Natural killer cell treated with Interleukin-12 subunit alpha and Interleukin-12 subunit beta and Interleukin-15 and Interleukin-18, amount 100 ng/mL, for 72 hours (primary cell): ENCODE measurements around the gene UBL4A. TPM values are rescaled to one million over a fixed set of nuclear protein-coding genes. Genes with fewer than 3 reads are reported as not detected.

Source experiments
- ATAC-seq, 2 donors: fragments of 150-1000 bp; cut with Tn5 transposase in 1 of 2; sonication (Bioruptor Pico), chemical (Tn5 transposase) in 1 of 2; 2 replicates each; pipeline ENCODE4 v1.10.0; 2021
- DNase-seq: peaks from one replicate; pipeline ENCODE4 v3.0.0; 2022; ENCODE audit warnings: low spot score
- H3K27ac Mint-ChIP-seq, 2 donors: 1 replicate in 1 of 2; 2 replicates in 1 of 2; pipeline ENCODE4 v1.8.0; 2022; ENCODE audit warnings: mixed read lengths in 2 of 2, mild to moderate bottlenecking in 1 of 2, moderate library complexity in 1 of 2
- H3K27me3 Mint-ChIP-seq, 2 donors: 1 replicate in 1 of 2; 2 replicates in 1 of 2; pipeline ENCODE4 v1.8.0; 2022; ENCODE audit warnings: mixed read lengths in 2 of 2
- H3K36me3 Mint-ChIP-seq: one replicate; pipeline ENCODE4 v1.8.0; 2022; ENCODE audit warnings: mixed read lengths
- H3K4me1 Mint-ChIP-seq, 2 donors: 1 replicate in 1 of 2; 2 replicates in 1 of 2; pipeline ENCODE4 v1.8.0; 2022; ENCODE audit warnings: low read depth in 2 of 2, mixed read lengths in 2 of 2, mild to moderate bottlenecking in 1 of 2
- H3K4me3 Mint-ChIP-seq: one replicate; pipeline ENCODE4 v1.8.0; 2022; ENCODE audit warnings: mixed read lengths
- H3K9me3 Mint-ChIP-seq: 2 replicates; pipeline ENCODE4 v1.8.0; 2022; ENCODE audit warnings: mixed read lengths
- total RNA-seq, 2 donors: library from RNA; stranded (reverse); gene quantifications; one replicate each; pipeline ENCODE4 v1.2.3, GENCODE V29; 2022

UBL4A gene
- total RNA-seq, 2 donors from 2014 or later, result 39.6 to 65.6 TPM

- H3K4me3 Mint-ChIP-seq, result no peak overlapping the region
- ATAC-seq, result no peak
- H3K4me1 Mint-ChIP-seq, result peaks cover 4 to 12% of the 10 kb centered on the region in 2 donors
- H3K27me3 Mint-ChIP-seq, result peaks cover 0 to 3% of the 10 kb centered on the region in 2 donors
- no peak for DNase-seq
- H3K27ac Mint-ChIP-seq, result no peak overlapping the region
- H3K9me3 Mint-ChIP-seq, result no peaks in the 10 kb centered on the region
- no peaks in the 10 kb centered on the region for H3K36me3 Mint-ChIP-seq
Measured at GRCh38 chrX:154483325-154483724, 3.1 kb downstream of the UBL4A start.

- DNase-seq, result no peak
- no peak overlapping the region for H3K4me3 Mint-ChIP-seq
- H3K27me3 Mint-ChIP-seq, result peaks cover 0 to 3% of the 10 kb centered on the region in 2 donors
- H3K36me3 Mint-ChIP-seq, result no peaks in the 10 kb centered on the region
- no peak overlapping the region for H3K27ac Mint-ChIP-seq
- no peak for ATAC-seq
- H3K4me1 Mint-ChIP-seq, result peaks cover 4 to 7% of the 10 kb centered on the region in 2 donors
- H3K9me3 Mint-ChIP-seq, result no peaks in the 10 kb centered on the region
Measured at GRCh38 chrX:154482786-154483185, 3.6 kb downstream of the UBL4A start.

GRCh38 chrX:154481911-154482601 is 4.4 kb downstream of the UBL4A start:
- H3K4me1 Mint-ChIP-seq, result peaks cover 4 to 6% of the 10 kb centered on the region in 2 donors

GRCh38 chrX:154481195-154481594 is 5.2 kb downstream of the UBL4A start:
- no peak overlapping the region for H3K4me3 Mint-ChIP-seq
- DNase-seq (no peak), ATAC-seq (no peak)
- H3K27me3 Mint-ChIP-seq, result peaks cover 0 to 3% of the 10 kb centered on the region in 2 donors
- H3K9me3 Mint-ChIP-seq, result no peaks in the 10 kb centered on the region
- no peaks in the 10 kb centered on the region for H3K36me3 Mint-ChIP-seq
- no peak overlapping the region for H3K27ac Mint-ChIP-seq
- H3K4me1 Mint-ChIP-seq, result peaks cover 4 to 6% of the 10 kb centered on the region in 2 donors

More at GRCh38 chrX:154481911-154482601, 4.4 kb downstream of the UBL4A start:
- Mint-ChIP-seq H3K9me3 (no peaks in the 10 kb centered on the region), H3K36me3 (no peaks in the 10 kb centered on the region), H3K27ac (no peak overlapping the region), H3K27me3 (peaks cover 0 to 3% of the 10 kb centered on the region in 2 donors), H3K4me3 (no peak overlapping the region)
- no peak for ATAC-seq
- DNase-seq, result no peak

GRCh38 chrX:154478728-154479622 is 7.4 kb downstream of the UBL4A start, which contains the start of gene LAGE3:
TSS of gene LAGE3 (minus strand) at chrX:154479281. CDS start at chrX:154478915, 366 bp downstream.
- Mint-ChIP-seq H3K27me3 (peaks cover 0 to 3% of the 10 kb centered on the region in 2 donors), H3K4me3 (peak within 1 kb of the TSS; percentile 80), H3K36me3 (no peaks in the 10 kb centered on the region), H3K27ac (peak within 1 kb of the TSS; percentile 87 to 94), H3K4me1 (peaks cover 4 to 6% of the 10 kb centered on the region in 2 donors), H3K9me3 (no peaks in the 10 kb centered on the region)
- DNase-seq, result peak; percentile 93
- ATAC-seq, result peak; percentile 93 to 94

GRCh38 chrX:154477891-154478477 is 8.4 kb downstream of the UBL4A start:
- H3K27ac Mint-ChIP-seq, result peak overlapping the region in 1 of 2 donors; percentile 87
- no peaks in the 10 kb centered on the region for H3K9me3 Mint-ChIP-seq
- DNase-seq, result no peak
- no peaks in the 10 kb centered on the region for H3K36me3 Mint-ChIP-seq
- peak overlapping the region; percentile 80 for H3K4me3 Mint-ChIP-seq
- ATAC-seq, result no peak
- peaks cover 0 to 3% of the 10 kb centered on the region in 2 donors for H3K27me3 Mint-ChIP-seq
- peaks cover 6 to 7% of the 10 kb centered on the region in 2 donors for H3K4me1 Mint-ChIP-seq

GRCh38 chrX:154476821-154477220 is 9.6 kb downstream of the UBL4A start:
- Mint-ChIP-seq H3K36me3 (no peaks in the 10 kb centered on the region), H3K27me3 (no peaks in the 10 kb centered on the region), H3K4me3 (no peak overlapping the region), H3K27ac (no peak overlapping the region), H3K4me1 (peaks cover 6 to 7% of the 10 kb centered on the region in 2 donors), H3K9me3 (no peaks in the 10 kb centered on the region)
- ATAC-seq (no peak), DNase-seq (no peak)

GRCh38 chrX:154473683-154474082 is 12.7 kb downstream of the UBL4A start:
- peaks cover 0 to 3% of the 10 kb centered on the region in 2 donors for H3K4me1 Mint-ChIP-seq
- no peak for ATAC-seq
- H3K9me3 Mint-ChIP-seq, result no peaks in the 10 kb centered on the region
- no peaks in the 10 kb centered on the region for H3K27me3 Mint-ChIP-seq
- H3K27ac Mint-ChIP-seq, result no peak overlapping the region
- H3K4me3 Mint-ChIP-seq, result no peak overlapping the region
- no peaks in the 10 kb centered on the region for H3K36me3 Mint-ChIP-seq
- no peak for DNase-seq

- ATAC-seq (no peak), DNase-seq (no peak)
- Mint-ChIP-seq H3K27ac (no peak overlapping the region), H3K9me3 (no peaks in the 10 kb centered on the region), H3K36me3 (no peaks in the 10 kb centered on the region), H3K4me1 (peaks cover 0 to 3% of the 10 kb centered on the region in 2 donors), H3K4me3 (no peak overlapping the region), H3K27me3 (no peaks in the 10 kb centered on the region)
Measured at GRCh38 chrX:154472685-154473632, 13.5 kb downstream of the UBL4A start.

GRCh38 chrX:154471839-154472684 is 14.4 kb downstream of the UBL4A start:
- H3K36me3 Mint-ChIP-seq, result no peaks in the 10 kb centered on the region
- peaks cover 0 to 3% of the 10 kb centered on the region in 2 donors for H3K4me1 Mint-ChIP-seq
- no peak overlapping the region for H3K4me3 Mint-ChIP-seq
- H3K27ac Mint-ChIP-seq, result no peak overlapping the region
- no peaks in the 10 kb centered on the region for H3K9me3 Mint-ChIP-seq
- no peak for ATAC-seq
- DNase-seq, result no peak
- no peaks in the 10 kb centered on the region for H3K27me3 Mint-ChIP-seq

GRCh38 chrX:154470914-154471568 is 15.4 kb downstream of the UBL4A start:
- no peaks in the 10 kb centered on the region for H3K27me3 Mint-ChIP-seq
- no peaks in the 10 kb centered on the region for H3K9me3 Mint-ChIP-seq
- DNase-seq (peak; percentile 28), ATAC-seq (no peak)
- peaks cover 0 to 3% of the 10 kb centered on the region in 2 donors for H3K4me1 Mint-ChIP-seq
- H3K27ac Mint-ChIP-seq, result no peak overlapping the region
- H3K4me3 Mint-ChIP-seq, result no peak overlapping the region
- no peaks in the 10 kb centered on the region for H3K36me3 Mint-ChIP-seq

GRCh38 chrX:154470434-154470833 is 16.0 kb downstream of the UBL4A start:
- Mint-ChIP-seq H3K9me3 (no peaks in the 10 kb centered on the region), H3K4me1 (peaks cover 0 to 3% of the 10 kb centered on the region in 2 donors), H3K36me3 (no peaks in the 10 kb centered on the region), H3K27me3 (no peaks in the 10 kb centered on the region), H3K27ac (no peak overlapping the region), H3K4me3 (no peak overlapping the region)
- peak; percentile 55 for DNase-seq
- no peak for ATAC-seq
